NCI-H2081 treated with DMSO at 0.1 percent for 48 hours (cell line): ENCODE measurements around the gene OGFOD2.
"Not testable (repeated sequence)": the region's sequence is repeated elsewhere in the genome, so short reads cannot be mapped to it uniquely, and the experiment has no call there.

Experiments used
- DNase-seq: peaks from one replicate; lab custom pipeline; 2025; lab: John Stamatoyannopoulos, UW

OGFOD2 gene

DNA sequence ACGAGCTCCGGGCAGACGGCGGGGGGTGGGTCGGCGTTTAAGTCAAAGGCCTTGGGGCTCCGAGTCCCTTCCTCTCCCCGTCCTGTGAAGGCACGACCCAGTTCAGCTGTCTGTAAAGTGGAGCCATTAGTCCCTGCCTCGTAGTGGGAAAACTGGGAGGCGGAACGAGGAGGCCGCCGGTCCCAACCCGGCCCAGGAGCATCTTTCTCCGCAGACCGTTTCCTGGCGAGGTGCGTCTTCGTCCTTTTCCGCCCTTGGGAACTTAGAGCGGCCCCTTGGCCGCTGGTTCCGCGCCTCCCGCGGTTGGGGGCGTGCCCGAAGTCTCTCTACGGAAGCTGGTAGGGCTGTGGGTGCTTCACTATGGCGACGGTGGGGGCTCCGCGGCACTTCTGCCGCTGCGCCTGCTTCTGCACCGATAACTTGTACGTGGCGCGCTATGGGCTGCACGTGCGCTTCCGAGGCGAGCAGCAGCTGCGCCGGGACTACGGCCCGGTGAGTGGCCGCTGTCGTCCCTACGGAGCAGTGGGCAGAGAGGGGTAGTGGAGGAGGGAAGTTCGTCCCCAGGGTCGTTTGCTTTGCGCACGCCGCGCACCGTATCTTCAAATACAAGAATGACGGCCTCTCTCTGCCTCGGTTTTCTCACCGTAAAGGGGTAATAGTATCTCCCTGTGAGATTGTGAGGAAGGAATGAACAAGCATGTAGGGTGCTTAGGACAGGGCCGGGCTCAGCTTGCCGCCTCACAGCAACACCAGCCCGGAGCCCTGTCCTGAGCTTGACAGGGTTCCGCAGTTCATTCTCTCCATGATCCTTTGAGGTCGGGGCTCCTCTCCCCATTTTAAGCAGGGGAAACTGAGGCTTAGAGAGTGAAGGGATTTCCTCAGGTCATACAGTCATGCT is at the start of gene OGFOD2:
Gene OGFOD2, plus strand, starts transcription at position 353 of the 898 bp plus-strand sequence. Its CDS starts 8 bp downstream, at position 361.
- DNase-seq = peak; percentile 64

DNA sequence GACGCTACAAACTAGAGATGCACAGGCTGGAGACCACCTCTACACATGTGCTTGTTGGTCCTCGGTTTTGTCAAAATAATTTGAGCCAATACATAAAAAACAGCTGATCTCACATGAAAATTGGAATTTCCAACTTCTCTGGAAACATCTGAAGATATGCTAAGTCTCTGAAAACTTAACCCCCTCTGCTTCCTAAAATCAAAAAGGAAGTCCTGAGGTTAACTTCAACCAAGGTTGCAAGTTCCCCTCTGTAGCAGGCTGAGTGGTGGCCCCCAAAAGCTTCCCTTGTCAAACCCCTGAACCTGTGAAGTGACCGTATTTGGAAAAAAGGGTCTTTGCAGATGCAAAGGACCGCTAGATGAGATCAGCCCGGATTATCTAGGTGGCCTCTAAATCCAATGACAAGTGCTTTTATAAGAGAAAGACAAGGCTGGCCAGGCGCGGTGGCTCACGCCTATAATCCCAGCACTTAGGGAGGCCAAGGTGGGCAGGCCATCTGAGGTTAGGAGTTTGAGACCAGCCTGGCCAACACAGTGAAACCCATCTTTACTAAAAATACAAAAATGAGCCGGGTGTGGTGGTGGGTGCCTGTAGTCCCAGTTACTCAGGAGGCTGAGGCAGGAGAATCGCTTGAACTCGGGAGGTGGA is 47.2 kb upstream of the OGFOD2 start:
- no peak for DNase-seq

DNA sequence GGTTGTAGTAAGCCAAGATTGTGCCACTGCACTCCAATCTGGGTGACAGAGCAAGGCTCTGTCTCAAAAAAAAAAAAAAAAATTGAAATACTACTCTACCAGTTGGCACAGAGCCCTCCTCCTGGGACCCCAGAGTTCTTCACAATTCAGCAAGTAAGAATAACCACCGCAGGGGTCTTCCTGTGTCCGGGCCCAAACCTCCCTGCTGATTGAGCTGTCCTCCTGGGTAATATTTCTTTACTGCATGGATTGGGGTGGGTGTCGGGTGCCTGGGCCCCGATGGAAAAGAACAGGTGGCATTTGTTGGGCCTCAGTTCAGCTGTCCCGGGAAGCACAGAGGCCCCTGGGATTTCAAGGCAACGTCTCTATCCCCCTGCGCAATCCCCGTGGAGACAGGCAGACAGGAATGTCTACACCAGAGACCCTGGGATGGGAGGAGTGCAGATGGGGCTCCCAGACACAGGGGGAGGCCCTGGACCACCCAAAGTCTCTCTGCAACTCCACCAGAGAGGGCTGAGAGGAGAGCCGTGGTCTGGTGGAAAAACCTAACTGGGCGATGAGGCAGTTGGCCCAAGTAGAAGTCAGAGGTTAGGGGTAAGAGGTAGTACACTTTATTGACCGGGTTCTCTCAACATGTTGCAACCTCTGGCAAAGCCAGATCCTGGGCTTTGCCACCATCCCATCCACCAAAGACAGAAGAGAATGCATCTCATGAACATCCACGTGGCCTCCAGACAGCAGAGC is 46.5 kb upstream of the OGFOD2 start:
- DNase-seq = no peak

DNA sequence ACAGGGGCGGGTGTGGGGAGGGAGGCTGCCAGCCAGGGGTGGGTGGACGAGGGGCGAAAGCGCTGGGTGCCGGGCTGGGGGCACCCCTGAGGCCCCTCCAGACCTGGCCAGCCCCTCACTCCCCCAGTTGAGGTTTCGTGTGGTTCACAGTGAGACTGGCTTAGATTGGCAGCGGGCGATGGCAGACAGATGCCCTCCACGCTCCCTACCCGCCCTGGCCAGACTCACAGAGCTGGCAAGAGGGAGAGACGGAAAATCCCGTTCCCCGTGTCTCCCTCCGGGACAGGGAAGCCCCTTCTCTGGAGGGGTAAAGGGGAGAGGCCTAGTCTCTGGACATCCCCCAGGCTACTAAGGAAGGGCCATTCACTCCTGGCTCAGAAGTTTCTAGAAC is 45.9 kb upstream of the OGFOD2 start:
- no peak for DNase-seq

DNA sequence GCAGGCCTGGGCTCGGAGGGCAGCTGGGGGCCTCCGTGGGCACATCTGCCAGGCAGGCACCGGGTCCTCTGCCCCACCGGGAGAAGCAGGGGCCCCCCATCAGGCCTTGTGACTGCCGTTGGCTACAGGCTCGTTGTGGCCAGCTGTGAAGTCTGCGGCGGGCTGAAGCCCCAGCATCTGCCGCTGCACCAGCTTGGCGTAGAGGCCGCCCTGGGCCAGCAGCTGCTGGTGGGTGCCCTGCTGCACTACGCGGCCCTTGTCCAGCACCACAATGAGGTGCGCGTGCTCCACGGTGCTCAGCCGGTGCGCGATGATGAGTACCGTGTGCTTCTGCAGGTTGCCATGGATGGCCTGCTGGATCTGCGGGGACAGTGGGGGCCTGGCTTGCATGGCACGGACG is 45.2 kb upstream of the OGFOD2 start:
- no peak for DNase-seq

DNA sequence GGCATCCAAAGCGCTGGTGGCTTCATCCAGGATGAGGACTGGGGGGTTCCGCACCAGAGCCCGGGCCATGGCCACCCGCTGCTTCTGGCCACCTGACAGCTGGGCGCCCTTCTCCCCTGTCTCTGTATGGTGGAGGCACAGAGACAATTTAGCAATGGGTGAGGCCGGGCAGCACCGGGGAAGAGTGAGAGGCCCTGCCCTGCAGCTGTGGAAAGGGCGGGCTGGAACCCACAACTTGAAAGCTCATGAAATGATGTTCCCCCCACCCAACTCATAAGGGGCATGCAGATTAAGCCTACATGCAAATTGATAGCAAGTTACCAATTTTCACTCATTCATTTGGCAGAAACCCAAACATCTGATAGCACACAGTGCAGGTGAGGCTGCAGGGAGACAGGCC is 42.8 kb upstream of the OGFOD2 start:
- DNase-seq = no peak

DNA sequence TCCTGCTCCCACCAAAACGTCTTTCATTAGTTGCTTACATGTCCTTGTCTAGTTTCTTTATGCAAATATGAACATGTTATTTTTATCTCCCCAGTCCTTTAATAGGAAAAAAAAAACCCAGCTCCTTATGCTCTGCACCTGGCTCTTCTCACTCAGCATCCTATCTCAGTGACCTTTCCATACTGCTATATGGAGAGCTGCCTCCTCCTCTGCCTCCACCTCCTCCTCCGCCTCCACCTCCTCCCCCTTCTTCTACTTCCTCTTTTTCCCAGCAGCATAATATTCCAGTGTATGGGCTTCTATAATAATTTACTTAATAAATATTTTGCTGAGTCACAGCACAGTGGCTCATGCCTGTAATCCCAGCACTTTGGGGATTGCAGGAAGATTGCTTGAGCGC is 40.3 kb upstream of the OGFOD2 start:
- no peak for DNase-seq

DNA sequence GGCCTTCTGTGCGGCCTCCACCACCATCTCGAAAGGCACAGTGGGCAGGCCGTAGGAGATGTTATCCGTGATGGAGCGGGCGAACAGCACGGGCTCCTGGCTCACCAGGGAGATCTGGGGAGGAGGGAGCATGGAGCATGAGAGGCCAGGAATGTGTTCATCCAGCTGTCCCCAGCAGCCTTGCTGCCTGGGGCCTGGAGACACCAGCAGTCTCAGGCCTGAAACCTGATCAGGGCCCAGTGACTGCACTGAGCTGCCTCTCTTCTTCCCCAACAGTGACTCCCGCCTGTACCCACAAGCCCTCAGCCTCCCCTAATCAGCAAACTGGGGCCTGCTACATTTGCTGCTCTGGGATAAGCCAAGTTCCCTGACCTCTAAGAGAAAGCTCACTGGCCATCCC is 39.7 kb upstream of the OGFOD2 start:
- no peak for DNase-seq

DNA sequence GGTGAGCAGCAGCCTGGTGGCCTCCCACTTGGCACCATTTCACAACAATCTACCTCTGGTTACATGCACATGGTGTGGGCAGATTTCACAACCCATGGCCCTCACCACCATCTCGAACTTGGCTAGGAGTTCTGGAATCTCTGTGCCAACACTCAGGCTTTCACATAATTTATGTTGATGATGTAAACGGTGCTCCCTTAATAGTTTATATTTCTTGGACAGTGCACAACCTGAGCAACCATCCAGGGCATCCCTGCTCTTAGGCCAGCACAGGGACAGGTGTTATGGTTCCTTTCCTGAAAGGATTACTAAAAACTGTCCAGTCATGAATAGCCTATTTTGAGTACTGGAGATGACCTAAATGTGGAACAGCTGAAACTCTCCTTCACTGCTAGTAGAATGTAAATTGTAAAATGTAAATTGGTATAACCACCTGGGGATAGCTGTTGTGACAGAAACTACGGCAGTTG is 37.4 kb upstream of the OGFOD2 start:
- DNase-seq = no peak

DNA sequence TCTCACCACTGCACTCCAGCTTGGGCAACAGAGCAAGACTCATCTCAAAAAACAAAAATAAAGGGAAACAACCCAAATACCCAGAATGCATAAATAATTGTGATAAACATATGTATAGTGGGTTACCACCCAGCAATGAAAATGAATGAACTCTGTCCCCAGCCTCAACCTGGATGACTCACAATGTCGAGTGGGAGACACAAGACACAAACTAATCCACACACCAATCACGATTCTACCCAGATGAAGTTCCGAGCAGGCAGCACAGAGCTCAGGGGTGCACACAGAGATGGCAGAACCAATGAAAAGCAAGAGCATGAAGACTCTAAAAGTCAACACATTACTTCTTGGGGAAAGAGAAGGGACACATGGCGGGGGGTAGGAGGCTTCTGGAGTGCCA is 35.9 kb upstream of the OGFOD2 start:
- no peak for DNase-seq

DNA sequence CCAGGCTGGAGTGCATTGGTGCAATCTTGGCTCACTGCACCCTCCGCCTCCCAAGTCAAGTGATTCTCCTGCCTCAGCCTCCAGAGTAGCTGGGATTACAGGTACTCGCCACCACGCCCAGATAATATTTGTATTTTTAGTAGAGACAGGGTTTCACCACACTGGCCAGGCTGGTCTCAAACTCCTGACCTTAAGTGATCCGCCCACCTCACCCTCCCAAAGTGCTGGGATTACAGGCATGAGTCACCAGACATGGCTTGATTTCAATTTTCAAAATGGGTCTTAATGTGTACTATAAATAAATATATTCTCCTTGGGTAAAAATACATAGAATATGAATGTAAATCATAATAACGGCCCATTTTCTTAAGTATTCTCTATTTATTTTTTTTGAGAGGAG is 33.7 kb upstream of the OGFOD2 start:
- DNase-seq = not testable (repeated sequence)

DNA sequence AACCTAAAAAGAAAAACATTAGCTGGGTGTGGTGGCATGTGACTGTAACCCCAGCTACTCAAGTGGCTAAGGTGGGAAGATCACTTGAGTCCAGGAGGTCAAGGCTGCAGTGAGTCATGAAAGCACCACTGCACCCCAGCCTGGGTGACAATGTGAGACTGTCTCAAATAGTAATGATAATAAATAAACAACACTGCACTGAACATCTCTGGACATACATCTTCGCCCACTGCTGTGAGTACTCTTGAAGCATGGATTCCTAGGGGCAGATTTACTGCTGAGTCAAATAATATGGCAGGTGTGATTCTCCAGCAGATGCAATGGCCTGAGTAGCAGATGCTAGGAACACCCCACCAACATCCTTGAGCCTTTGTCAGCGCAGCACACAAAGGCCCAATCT is 32.4 kb upstream of the OGFOD2 start:
- DNase-seq = no peak

DNA sequence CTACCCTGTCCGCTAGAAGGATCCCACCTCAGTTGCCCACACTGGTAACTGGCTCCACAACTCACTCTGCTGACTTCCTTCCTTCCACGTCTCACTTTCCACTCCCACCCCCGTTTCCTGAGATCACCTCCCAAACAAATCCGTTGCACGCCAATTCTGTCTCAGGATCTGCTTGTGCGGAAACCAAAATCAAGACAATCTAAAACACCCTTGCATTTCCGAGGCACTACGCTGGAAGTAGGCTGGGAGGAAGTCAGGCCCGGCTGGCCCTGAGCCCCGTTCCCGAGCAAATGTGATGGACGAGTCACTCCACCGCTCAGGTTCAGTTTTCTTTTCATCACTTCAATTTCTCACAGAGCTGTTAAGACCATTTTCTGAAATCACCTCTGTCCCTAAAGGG is 31.8 kb upstream of the OGFOD2 start:
- no peak for DNase-seq

DNA sequence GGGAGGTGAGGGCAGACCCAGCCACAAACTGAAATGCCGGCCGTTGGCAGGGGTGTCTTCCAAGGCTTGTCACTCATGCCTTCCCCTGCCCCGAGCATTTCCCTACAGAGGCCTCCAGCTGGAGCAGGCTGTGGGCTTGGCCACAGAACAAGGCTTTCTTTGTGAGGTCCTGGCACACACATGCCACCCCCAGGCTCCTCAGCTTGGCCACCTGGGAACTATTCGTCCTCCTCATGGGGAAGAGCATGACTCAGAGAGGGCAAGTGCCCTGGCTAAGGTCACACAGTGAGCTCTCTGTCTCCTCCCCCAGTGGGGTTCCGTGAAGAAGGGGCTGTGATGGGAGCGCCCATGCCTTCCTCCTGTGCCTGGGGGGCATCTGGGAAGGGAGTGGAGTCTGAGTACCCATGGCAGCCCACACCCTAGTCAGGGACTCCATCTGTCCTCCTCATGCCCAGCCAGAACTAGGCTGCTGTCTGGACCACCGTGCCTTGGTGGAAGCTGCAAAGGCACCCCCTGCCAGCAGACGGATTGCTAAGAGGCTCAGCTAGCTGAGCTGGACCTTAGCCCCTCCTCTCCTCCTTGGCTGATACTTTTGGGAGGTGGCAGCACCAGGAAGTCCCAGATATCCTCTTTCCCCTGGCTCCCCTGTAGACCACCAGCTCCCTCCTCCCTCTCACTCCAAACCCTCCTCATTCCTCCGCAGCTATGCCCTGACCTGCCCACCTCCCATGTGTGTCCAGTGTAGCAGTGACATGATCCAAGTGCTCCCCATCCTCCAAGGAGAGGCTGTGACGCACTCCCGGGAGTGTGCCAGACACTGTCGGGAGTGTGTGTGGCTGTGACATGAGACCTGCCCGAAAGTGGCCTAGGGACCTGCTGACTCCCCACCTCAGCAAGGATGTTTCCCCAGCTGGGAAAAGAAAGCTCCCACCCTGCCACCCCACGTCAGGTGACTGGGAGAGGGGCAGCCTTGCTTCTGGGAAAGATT is 30.1 kb upstream of the OGFOD2 start:
- no peak for DNase-seq

DNA sequence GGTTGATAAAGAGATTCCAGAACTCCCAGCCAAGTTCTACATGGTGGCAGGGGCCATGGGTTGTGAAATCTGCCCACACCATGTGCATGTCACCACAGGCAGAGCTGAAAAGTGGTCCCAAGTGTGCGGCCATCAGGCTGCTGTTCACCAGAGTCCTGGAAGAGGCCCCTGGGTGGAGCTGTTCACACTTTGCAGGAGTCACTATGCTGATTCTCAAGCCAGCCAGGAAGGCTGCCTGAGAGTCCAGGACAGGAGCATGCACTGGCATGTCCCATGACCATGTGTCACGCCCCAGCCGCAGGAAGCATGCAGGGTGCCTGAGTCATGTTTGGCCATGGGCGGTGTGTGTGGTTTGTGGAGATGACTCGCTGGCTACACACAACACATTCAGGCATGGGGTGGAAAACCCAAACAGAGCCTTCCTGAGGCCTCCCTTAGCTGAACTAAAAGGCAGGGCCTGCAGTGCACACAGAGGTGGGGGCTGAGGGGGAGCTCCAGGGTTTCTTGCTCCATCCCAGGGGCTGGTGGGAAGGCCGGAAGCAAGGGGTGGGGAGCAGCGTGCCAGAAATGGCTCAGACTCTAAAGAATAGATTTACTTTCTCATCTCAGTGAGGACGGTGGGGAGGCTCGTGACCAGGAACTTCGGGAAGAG is 28.2 kb upstream of the OGFOD2 start:
- DNase-seq = no peak

DNA sequence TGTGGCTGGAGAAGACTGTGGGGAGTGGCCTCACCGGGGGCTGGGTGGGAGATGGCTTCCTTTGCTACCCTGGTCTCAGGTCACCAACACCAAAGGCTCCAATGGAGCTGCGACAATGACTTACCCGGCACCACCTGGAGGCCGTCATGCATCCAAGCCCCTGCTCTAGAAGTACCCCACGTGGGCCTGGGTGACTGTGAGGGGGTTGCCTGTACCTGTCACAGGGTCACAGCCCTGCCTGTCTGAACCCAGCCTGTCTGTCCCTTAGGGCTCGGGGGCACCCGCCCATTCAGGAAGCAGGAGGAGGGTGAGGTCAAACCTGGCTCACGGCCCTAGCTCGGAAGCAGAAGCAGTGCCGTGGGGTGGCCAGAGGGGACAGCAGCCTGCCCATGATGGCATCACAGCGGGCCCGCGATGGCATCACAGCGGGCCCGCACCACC is 27.7 kb upstream of the OGFOD2 start:
- DNase-seq = no peak

DNA sequence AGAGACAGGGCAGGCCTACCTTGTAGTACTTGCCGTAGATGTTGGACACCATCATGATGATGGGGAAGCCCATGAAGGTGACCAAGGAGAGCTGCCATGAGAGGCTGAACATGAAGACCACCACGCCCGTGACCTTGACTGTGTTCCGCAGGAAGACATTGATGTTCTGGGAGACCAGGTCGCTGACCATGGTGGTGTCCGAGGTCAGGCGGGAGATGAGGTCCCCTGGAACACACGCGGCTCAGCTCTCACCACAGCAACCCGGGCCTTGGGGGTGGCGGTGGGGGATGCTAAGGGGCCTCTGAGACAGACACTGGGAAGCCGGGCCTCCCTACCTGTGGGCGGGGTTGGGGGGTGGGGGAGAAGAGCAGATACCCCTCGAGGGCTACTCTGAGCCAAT is 26.4 kb upstream of the OGFOD2 start:
- no peak for DNase-seq

DNA sequence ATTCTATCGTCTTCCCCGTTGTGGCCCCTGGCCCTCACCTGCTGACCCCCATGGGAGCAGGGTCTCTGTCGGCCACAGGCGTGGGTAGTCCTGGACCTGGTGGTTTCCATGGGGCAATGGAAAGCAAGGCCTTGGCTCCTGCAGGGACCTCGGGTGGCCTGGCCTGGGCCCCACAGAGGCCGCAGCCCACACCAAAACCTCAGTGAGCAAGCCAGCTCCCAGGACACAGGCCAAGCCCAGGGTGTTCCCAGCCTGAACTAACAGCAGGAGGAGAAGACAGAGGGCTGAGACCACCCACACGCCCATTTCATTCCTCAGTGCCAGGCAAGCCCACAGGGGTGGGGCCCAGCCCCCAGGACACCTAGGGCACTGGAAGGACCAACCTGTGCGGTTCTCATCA is 25.6 kb upstream of the OGFOD2 start:
- no peak for DNase-seq

DNA sequence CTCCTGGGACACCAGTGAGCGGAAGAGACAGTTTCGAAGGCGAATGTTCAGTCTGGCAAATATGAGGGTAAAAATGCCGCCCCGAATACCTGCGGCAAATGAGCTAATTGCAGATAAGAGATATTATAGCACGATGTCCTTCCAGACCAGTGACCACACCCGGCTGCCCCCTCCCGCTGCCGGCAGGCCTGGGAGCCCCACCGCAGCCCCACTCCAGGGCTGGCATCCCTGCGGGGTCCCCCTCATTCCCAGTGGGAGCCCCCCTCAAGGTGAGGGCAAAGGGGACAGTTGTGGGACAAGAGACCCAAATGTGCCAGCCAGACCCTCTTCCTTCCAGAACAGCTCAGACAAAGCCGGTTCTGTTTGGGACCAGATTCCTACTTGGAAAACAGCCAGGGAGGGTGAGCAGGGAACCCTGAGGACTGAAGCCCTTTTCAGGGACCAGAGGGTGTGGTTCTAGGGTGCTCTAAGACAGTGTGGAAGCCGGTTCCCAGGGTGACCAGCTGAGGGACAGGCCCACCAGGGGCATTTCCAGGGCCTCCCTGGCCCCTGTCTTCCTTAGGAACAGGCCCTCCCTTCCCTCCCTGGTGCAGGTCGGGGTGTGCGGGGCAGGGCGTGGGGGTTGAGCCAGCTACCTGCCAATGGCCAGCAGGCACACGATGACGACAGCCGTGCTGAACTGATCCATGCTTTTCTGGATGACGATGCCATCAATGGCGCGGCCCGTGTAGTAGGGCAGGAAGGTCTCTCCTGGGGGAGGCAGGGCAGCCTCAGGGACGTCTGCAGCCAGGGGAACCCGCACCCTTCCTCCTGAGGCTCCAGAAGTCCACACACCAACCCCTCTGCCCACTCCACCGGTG is 25.0 kb upstream of the OGFOD2 start:
- no peak for DNase-seq

DNA sequence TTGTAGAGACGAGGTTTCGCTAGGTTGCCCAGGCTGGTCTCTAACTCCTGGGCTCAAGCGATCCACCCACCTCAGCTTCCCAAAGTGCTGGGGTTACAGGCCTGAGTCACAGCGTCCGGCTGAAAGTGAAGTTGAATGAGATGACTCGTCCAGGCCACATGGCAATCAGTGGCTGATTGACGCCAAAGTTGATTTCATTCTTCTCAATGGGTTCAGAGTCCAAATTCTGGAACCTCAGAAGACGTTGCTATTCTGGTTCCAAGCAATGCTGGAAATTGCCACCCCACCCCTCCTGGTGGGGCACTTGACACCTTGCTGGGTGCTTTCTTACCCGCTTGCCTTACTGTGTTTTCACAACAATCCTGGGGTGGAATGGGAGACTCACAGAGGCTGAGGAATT is 23.6 kb upstream of the OGFOD2 start:
- no peak for DNase-seq
